Heart left ventricle (tissue), 13 donors: Measurements from ENCODE around the gene PDCD1.

Experiments
- POLR2A ChIP-seq, 2 donors: fragments of 450-650 bp; IDR thresholded peaks; one replicate each; pipeline ENCODE4 v1.6.1; 2017; ENCODE audit warnings: antibody characterized with exemption in 2 of 2, mild to moderate bottlenecking in 2 of 2, moderate library complexity in 2 of 2
- TF ChIP-seq, protein P1 (sequence below), 12 donors: fragments of 200-600 bp; sonication (generic) in 4 of 12; IDR thresholded peaks; one replicate each; pipeline versions ENCODE4 v1.5.0 to v1.8.0; 2018 to 2022; ENCODE audit warnings: antibody characterized with exemption in 12 of 12, mild to moderate bottlenecking in 5 of 12
- donor health status: ischemic (EF 13 %, LVEDD 7.1; RV severe dilation, severe dysfunction).
- donor health status: DM: no; HTN: yes; CAD: no.
- donor health status: DM: no; HTN: no; CAD: no.
- donor health status: ischemic (EF 25% LVEDD 6.9; RV normal size, moderate dysfunction).
- donor health status: ischemic (EF 25% LVEDD 5.7; RV mildly dilated, moderate dysfunction).
- donor health status: ischemic (EF 35%, LVEDD 5.7; RV mildly dilated, moderate dysfunction).
- donor health status: nonischemic (EF 11% LVEDD 7.7; RV severe dilation, severe dysfunction).
- donor health status: DM: yes; HTN: yes; CAD: no.
- donor health status: PGD.
- donor health status: ischemic (EF 29% LVEDD 5.4; RV normal size, mild dysfunction).
- donor health status: nonischemic (EF 23%, LVEDD 6.1; RV moderate dilation, normal function).

DNA sequence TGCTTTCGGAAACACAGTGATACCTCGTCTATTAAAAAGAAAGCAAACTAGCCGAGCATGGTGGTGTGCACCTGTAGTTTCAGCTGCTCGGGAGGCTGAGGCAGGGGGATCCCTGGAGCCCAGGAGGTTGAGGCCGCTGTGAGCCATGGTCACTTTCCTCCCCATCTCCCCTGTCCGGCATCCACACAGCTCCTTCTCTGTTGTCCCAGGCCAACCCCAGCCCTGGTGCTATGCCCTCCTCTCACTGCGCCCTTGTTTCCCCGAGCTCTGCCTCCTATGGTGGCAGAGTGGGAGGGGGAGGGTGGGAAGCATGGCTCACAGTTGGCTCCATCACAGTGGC is 26.2 kb upstream of the PDCD1 start:
- TF ChIP-seq, protein P1, sequence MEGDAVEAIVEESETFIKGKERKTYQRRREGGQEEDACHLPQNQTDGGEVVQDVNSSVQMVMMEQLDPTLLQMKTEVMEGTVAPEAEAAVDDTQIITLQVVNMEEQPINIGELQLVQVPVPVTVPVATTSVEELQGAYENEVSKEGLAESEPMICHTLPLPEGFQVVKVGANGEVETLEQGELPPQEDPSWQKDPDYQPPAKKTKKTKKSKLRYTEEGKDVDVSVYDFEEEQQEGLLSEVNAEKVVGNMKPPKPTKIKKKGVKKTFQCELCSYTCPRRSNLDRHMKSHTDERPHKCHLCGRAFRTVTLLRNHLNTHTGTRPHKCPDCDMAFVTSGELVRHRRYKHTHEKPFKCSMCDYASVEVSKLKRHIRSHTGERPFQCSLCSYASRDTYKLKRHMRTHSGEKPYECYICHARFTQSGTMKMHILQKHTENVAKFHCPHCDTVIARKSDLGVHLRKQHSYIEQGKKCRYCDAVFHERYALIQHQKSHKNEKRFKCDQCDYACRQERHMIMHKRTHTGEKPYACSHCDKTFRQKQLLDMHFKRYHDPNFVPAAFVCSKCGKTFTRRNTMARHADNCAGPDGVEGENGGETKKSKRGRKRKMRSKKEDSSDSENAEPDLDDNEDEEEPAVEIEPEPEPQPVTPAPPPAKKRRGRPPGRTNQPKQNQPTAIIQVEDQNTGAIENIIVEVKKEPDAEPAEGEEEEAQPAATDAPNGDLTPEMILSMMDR (IDR thresholded peaks at IDR 0.05) = no peak
- TF ChIP-seq POLR2A (IDR thresholded peaks at IDR 0.05) = no peak
